Measurements from ENCODE around the gene CACNA1G.
A peak's percentile ranks its signal among the peaks of the same experiment; 100 is the strongest.

Gene CACNA1G

GRCh38 chr17:50656509-50656908, 96.0 kb downstream of the CACNA1G start:
- no peak for DNase-seq (ENCODE audit: low spot score)

GRCh38 chr17:50657054-50657453, 96.5 kb downstream of the CACNA1G start:
- no peak for DNase-seq (ENCODE audit: low spot score)

- DNase-seq (ENCODE audit: low spot score): no peak
These were observed 97.1 kb downstream of the CACNA1G start for GRCh38 chr17:50657627-50658026.

GRCh38 chr17:50658616-50659015, 98.1 kb downstream of the CACNA1G start:
- no peak for DNase-seq (ENCODE audit: low spot score)

- DNase-seq (ENCODE audit: low spot score): no peak
These were observed 98.7 kb downstream of the CACNA1G start for GRCh38 chr17:50659179-50659578.

GRCh38 chr17:50660042-50660886, 99.7 kb downstream of the CACNA1G start:
- DNase-seq (ENCODE audit: low spot score): no peak

- DNase-seq (ENCODE audit: low spot score): no peak
These were observed 100.4 kb downstream of the CACNA1G start for GRCh38 chr17:50660887-50661345.

- no peak for DNase-seq (ENCODE audit: low spot score)
These were observed 100.8 kb downstream of the CACNA1G start for GRCh38 chr17:50661348-50661747.

- peak; percentile 82 for DNase-seq (ENCODE audit: low spot score)
These were observed 101.4 kb downstream of the CACNA1G start for GRCh38 chr17:50661795-50662391.

- no peak for DNase-seq (ENCODE audit: low spot score)
These were observed 102.2 kb downstream of the CACNA1G start for GRCh38 chr17:50662632-50663225.

GRCh38 chr17:50663812-50664374, 103.4 kb downstream of the CACNA1G start:
- DNase-seq (ENCODE audit: low spot score): no peak

GRCh38 chr17:50664788-50665458, 104.4 kb downstream of the CACNA1G start:
- no peak for DNase-seq (ENCODE audit: low spot score)

GRCh38 chr17:50665838-50666237, 105.3 kb downstream of the CACNA1G start:
- DNase-seq (ENCODE audit: low spot score): no peak

- no peak for DNase-seq (ENCODE audit: low spot score)
These were observed 105.8 kb downstream of the CACNA1G start for GRCh38 chr17:50666316-50666715.

GRCh38 chr17:50667259-50668024, 106.9 kb downstream of the CACNA1G start:
- DNase-seq (ENCODE audit: low spot score): no peak

GRCh38 chr17:50668025-50668837, 107.7 kb downstream of the CACNA1G start:
- DNase-seq (ENCODE audit: low spot score): no peak

GRCh38 chr17:50668838-50669581, 108.5 kb downstream of the CACNA1G start:
- DNase-seq (ENCODE audit: low spot score): no peak

GRCh38 chr17:50672071-50672470, 111.6 kb downstream of the CACNA1G start:
- DNase-seq (ENCODE audit: low spot score): no peak

GRCh38 chr17:50672831-50673551, 112.5 kb downstream of the CACNA1G start:
- no peak for DNase-seq (ENCODE audit: low spot score)
